SH-SY5Y (cell line): ENCODE measurements around the gene CORIN.

Source experiments
- GATA2 ChIP-seq: IDR thresholded peaks from 2 replicates; pipeline ENCODE4 v1.6.1; 2011; ENCODE audit warnings: mild to moderate bottlenecking, low read depth, low read length
- GATA3 ChIP-seq: IDR thresholded peaks from 2 replicates; pipeline ENCODE4 v1.6.1; 2011; ENCODE audit warnings: low read depth, mild to moderate bottlenecking, low read length, moderate library complexity

GRCh38 chr4:47771020-47771419 lies 66.8 kb downstream of the CORIN start:
- TF ChIP-seq GATA3 (no peak), GATA2 (no peak)
